OCI-LY7 (cell line): ENCODE data around the gene VWF. TPM values are rescaled to one million over a fixed set of nuclear protein-coding genes. Genes with fewer than 3 reads are reported as not detected.

Experiments
- BruUV-seq: library from RNA; stranded (reverse); fragments of 400-500 nt; replicated peaks from 2 replicates; lab custom pipeline; 2021; lab: Mats Ljungman, UMichigan
- CTCF ChIA-PET: fragments of 300-600 bp; sonication (Branson Sonifier 250); formaldehyde crosslinking; loops from one replicate; lab custom pipeline; 2022; ENCODE audit warnings: antibody characterized with exemption; ENCODE audit not compliant: unreplicated experiment; lab: Charles Lee
- POLR2A ChIA-PET: fragments of 300-600 bp; sonication (Branson Sonifier 250); formaldehyde crosslinking; loops from one replicate; lab custom pipeline; 2022; ENCODE audit warnings: antibody characterized with exemption; lab: Charles Lee
- DNase-seq: peaks from one replicate; pipeline ENCODE4 v3.0.0-alpha.2; 2015; ENCODE audit warnings: low spot score
- H2AFZ ChIP-seq: fragments of 200-600 bp; sonication (generic), shearing (Covaris generic); 2 replicates; pipeline ENCODE4 v1.6.1; 2014; ENCODE audit warnings: mild to moderate bottlenecking, antibody characterized with exemption, low read length, moderate library complexity
- H3K27ac ChIP-seq: fragments of 200-600 bp; sonication (generic); 2 replicates; pipeline ENCODE4 v1.5.1; 2014; ENCODE audit warnings: mixed run types, low read depth, mild to moderate bottlenecking, moderate library complexity, low read length, inconsistent platforms; ENCODE audit not compliant: poor library complexity, severe bottlenecking
- H3K36me3 ChIP-seq: fragments of 200-600 bp; sonication (generic); 2 replicates; pipeline ENCODE4 v1.6.1; 2014; ENCODE audit warnings: mild to moderate bottlenecking, antibody characterized with exemption, low read length, moderate library complexity, mixed read lengths; ENCODE audit not compliant: insufficient read depth
- H3K4me1 ChIP-seq: fragments of 200-600 bp; sonication (generic); 2 replicates; pipeline ENCODE4 v1.5.1; 2014; ENCODE audit warnings: mild to moderate bottlenecking, low read length; ENCODE audit not compliant: insufficient read depth, poor library complexity, severe bottlenecking
- H3K4me2 ChIP-seq: fragments of 200-600 bp; sonication (generic); 2 replicates; pipeline ENCODE4 v1.6.1; 2014; ENCODE audit warnings: mild to moderate bottlenecking, low read length
- H3K4me3 ChIP-seq: fragments of 200-600 bp; sonication (generic); 2 replicates; pipeline ENCODE4 v1.5.1; 2014; ENCODE audit warnings: mild to moderate bottlenecking, low read depth, low read length; ENCODE audit not compliant: poor library complexity, severe bottlenecking
- H3K79me2 ChIP-seq: fragments of 200-600 bp; sonication (generic); 2 replicates; pipeline ENCODE4 v1.6.1; 2016; ENCODE audit warnings: low read depth, mild to moderate bottlenecking, low read length, moderate library complexity, mixed read lengths; ENCODE audit not compliant: insufficient read depth
- H3K9me2 ChIP-seq: fragments of 200-600 bp; sonication (generic); 2 replicates; pipeline ENCODE4 v1.6.1; 2016; ENCODE audit warnings: mild to moderate bottlenecking, low read length, mixed read lengths; ENCODE audit not compliant: insufficient read depth
- H3K9me3 ChIP-seq: fragments of 200-600 bp; sonication (generic); 2 replicates; pipeline ENCODE4 v1.6.1; 2014; ENCODE audit warnings: mild to moderate bottlenecking, mixed run types, low read length, mixed read lengths
- H4K20me1 ChIP-seq: fragments of 200-600 bp; sonication (generic); 2 replicates; pipeline ENCODE4 v1.6.1; 2014; ENCODE audit warnings: mild to moderate bottlenecking, antibody characterized with exemption, low read length, moderate library complexity, mixed read lengths; ENCODE audit not compliant: insufficient read depth
- EZH2phosphoT487 ChIP-seq: fragments of 200-600 bp; sonication (generic); IDR thresholded peaks from 2 replicates; pipeline ENCODE4 v1.6.1; 2018; ENCODE audit warnings: low read depth, borderline replicate concordance, mild to moderate bottlenecking, mixed run types, antibody characterized with exemption, low read length, moderate library complexity, mixed read lengths
- intact Hi-C: fragments of 100-400 bp; cut with micrococcal nuclease; formaldehyde crosslinking; loops from one replicate; pipeline ENCODE4 v1.10.0; 2022; ENCODE audit not compliant: unreplicated experiment
- total RNA-seq, 2 experiments: library from RNA; depleted of rRNA in 1 of 2; stranded (reverse); fragments of >200 nt in 1 of 2; shearing (Covaris generic) in 1 of 2; gene quantifications; 2 replicates each; pipeline ENCODE4 v1.2.3, GENCODE V29; 2014 to 2022
- TF ChIP-seq, protein P1 (sequence below): fragments of 200-600 bp; sonication (generic); conservative IDR thresholded peaks from 2 replicates; pipeline ENCODE4 v1.5.1; 2014; ENCODE audit warnings: mild to moderate bottlenecking, antibody characterized with exemption, low read length, moderate library complexity, mixed read lengths

VWF gene
- total RNA-seq, 2 experiments from 2014 or later = 0.32 TPM; not detected in 1

DNA sequence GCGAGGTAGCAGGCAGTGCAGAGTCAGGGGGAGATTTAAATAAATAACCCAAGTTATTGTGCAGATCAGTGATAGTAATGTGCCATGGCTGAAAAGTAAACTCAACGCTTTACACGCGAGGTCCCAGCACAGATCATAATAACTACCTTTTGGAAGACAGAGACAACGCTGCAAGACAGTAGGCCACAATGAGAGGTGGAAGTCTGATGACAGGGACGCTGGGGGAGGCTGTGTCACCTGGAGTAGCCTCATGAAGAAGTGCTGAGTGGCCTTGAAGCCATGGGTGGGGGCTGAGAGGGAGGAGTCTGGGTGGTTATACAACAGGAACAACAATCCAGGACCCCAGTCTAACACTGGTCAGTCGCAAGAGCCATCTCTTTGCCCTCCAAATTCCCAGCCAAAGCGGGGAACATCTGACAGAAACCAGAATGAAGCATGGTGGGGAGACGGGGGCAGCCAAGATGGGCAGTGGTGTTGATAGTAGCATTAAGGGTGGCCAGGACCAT, 207.6 kb downstream of the VWF start:
- Histone ChIP-seq H2AFZ (no peak overlapping the region), H4K20me1 (no peaks in the 10 kb centered on the region), H3K9me2 (no peaks in the 10 kb centered on the region), H3K4me2 (no peak overlapping the region), H3K79me2 (no peaks in the 10 kb centered on the region), H3K9me3 (no peaks in the 10 kb centered on the region), H3K4me1 (no peaks in the 10 kb centered on the region), H3K27ac (no peak overlapping the region), H3K4me3 (no peak overlapping the region), H3K36me3 (no peaks in the 10 kb centered on the region)
- DNase-seq = no peak
- ChIA-PET POLR2A (no interaction called here), CTCF (no interaction called here)
- intact Hi-C loops = no loop called here
- TF ChIP-seq EZH2phosphoT487 = no peak
- TF ChIP-seq, protein P1, sequence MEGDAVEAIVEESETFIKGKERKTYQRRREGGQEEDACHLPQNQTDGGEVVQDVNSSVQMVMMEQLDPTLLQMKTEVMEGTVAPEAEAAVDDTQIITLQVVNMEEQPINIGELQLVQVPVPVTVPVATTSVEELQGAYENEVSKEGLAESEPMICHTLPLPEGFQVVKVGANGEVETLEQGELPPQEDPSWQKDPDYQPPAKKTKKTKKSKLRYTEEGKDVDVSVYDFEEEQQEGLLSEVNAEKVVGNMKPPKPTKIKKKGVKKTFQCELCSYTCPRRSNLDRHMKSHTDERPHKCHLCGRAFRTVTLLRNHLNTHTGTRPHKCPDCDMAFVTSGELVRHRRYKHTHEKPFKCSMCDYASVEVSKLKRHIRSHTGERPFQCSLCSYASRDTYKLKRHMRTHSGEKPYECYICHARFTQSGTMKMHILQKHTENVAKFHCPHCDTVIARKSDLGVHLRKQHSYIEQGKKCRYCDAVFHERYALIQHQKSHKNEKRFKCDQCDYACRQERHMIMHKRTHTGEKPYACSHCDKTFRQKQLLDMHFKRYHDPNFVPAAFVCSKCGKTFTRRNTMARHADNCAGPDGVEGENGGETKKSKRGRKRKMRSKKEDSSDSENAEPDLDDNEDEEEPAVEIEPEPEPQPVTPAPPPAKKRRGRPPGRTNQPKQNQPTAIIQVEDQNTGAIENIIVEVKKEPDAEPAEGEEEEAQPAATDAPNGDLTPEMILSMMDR = no peak
- BruUV-seq = no TSS peak

DNA sequence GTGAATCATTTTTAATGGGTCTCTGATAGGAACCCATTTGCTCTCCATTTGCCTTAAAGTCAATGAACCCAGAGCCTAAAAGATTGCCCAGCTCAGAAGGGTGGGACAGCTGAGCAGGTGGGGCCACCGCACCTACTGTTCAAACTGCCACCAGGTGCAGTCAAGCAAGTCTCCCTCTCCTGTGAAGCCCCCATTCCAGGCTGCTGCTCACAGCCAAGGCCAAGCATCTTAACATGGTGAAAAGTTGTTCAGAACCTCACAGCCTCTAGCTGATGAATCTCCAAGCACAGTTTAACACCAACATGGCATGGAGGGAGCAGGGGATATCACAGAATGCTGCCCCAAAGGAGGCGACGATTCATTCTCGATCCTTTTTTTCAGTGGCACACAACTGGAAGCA, 209.0 kb downstream of the VWF start:
- no peaks in the 10 kb centered on the region for H3K36me3 ChIP-seq
- H3K27ac ChIP-seq = no peak overlapping the region
- no peak for DNase-seq
- H4K20me1 ChIP-seq = no peaks in the 10 kb centered on the region
- CTCF ChIA-PET = no interaction called here
- H3K4me3 ChIP-seq = no peak overlapping the region
- intact Hi-C loops = no loop called here
- no peak overlapping the region for H2AFZ ChIP-seq
- no peak for TF ChIP-seq EZH2phosphoT487
- TF ChIP-seq, protein P1 = no peak
- H3K9me3 ChIP-seq = no peaks in the 10 kb centered on the region
- no peak overlapping the region for H3K4me2 ChIP-seq
- no peaks in the 10 kb centered on the region for H3K79me2 ChIP-seq
- H3K4me1 ChIP-seq = no peaks in the 10 kb centered on the region
- no TSS peak for BruUV-seq
- POLR2A ChIA-PET = no interaction called here
- H3K9me2 ChIP-seq = no peaks in the 10 kb centered on the region

DNA sequence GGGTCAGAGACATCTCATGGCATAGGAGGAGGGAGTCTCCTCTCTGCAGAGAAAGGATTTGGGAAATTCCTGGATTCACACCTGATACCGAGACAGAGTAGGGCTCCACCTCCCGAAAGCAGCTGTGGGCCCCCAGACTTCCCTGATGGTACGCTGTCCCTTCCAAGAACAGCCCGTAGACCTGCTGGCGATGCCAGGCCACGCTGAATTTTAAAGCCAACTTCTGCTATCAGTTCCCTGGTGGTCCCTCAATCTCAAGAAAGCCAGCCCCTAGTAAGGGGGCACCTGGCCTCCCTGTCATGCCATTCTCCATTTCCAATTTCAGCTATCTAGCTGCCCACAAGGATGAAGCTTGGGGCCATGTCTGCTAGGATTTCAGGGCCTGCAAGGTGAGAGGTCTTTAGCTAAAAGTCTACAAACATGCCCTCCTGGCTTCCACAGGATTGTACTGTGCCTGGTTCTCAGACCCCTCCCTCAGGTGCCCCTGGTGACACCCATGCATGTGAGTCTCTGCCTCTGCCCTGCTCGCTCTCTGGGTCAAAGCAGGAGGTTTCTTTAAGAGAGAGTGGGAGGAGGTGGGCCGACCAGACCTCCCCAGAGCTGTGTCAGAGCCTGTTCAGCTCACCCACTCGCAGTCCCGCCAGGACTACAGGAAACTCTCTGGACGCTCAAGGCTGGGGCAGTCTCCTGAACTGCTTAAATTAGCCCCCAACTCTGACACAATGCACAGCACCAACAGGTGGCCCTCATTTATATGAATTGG, 209.9 kb downstream of the VWF start:
- DNase-seq = no peak
- ChIA-PET POLR2A (interaction anchor here (0.6 kb wide), 1 partner anchor 49 kb away, joined by 3 read pairs; no protein-coding TSS in a partner anchor), CTCF (no interaction called here)
- Histone ChIP-seq H3K36me3 (no peaks in the 10 kb centered on the region), H4K20me1 (no peaks in the 10 kb centered on the region), H2AFZ (no peak overlapping the region), H3K9me2 (no peaks in the 10 kb centered on the region), H3K4me1 (no peaks in the 10 kb centered on the region), H3K4me2 (no peak overlapping the region), H3K27ac (no peak overlapping the region), H3K4me3 (no peak overlapping the region), H3K79me2 (no peaks in the 10 kb centered on the region), H3K9me3 (no peaks in the 10 kb centered on the region)
- BruUV-seq = no TSS peak
- TF ChIP-seq, protein P1 = no peak
- TF ChIP-seq EZH2phosphoT487 = no peak
- intact Hi-C loops = no loop called here
